Measurements from ENCODE around the gene TBC1D7. TPM values are rescaled to one million over a fixed set of nuclear protein-coding genes. Genes with fewer than 3 reads are reported as not detected.

The TBC1D7 gene
- 15.3 and 19.9 TPM in 2 replicates for total RNA-seq
- long read RNA-seq, transcript TBC1D7-204 (8 exons, 1,276 nt), result minor isoform, 6 of 53 reads
- long read RNA-seq, transcript TBC1D7-202 (8 exons, 1,116 nt), result major isoform, 11 of 53 reads
- long read RNA-seq, partial matches to known transcripts, result 0 of 53 reads
- long read RNA-seq, other reads (novel, unspliced or antisense), result 34 of 53 reads

GRCh38 chr6:13328076-13328874 is at the start of gene TBC1D7:
TSS of gene TBC1D7 (minus strand) at chr6:13328537. CDS start at chr6:13326898, 1,639 bp downstream.
- peak; percentile 24 for TF ChIP-seq CTCF (IDR thresholded peaks at IDR 0.05)
- Mint-ChIP-seq H3K27me3 (ENCODE audit: unreplicated experiment) (no peaks in the 10 kb centered on the region), H3K4me1 (ENCODE audit: unreplicated experiment) (peaks cover 20% of the 10 kb centered on the region), H3K27ac (ENCODE audit: unreplicated experiment) (peak within 1 kb of the TSS; percentile 93), H3K4me3 (ENCODE audit: unreplicated experiment) (peak within 1 kb of the TSS; percentile 87), H3K9me3 (ENCODE audit: unreplicated experiment) (no peaks in the 10 kb centered on the region), H3K36me3 (ENCODE audit: unreplicated experiment) (peaks cover 11% of the 10 kb centered on the region)
- peak; percentile 98 for DNase-seq (ENCODE audit: extremely low spot score, unreplicated experiment)

- H3K9me3 Mint-ChIP-seq (ENCODE audit: unreplicated experiment), result no peaks in the 10 kb centered on the region
- TF ChIP-seq CTCF (IDR thresholded peaks at IDR 0.05), result no peak
- no peaks in the 10 kb centered on the region for H3K4me1 Mint-ChIP-seq (ENCODE audit: unreplicated experiment)
- no peaks in the 10 kb centered on the region for H3K27me3 Mint-ChIP-seq (ENCODE audit: unreplicated experiment)
- DNase-seq (ENCODE audit: extremely low spot score, unreplicated experiment), result no peak
- H3K36me3 Mint-ChIP-seq (ENCODE audit: unreplicated experiment), result no peaks in the 10 kb centered on the region
- H3K27ac Mint-ChIP-seq (ENCODE audit: unreplicated experiment), result no peak overlapping the region
- no peak overlapping the region for H3K4me3 Mint-ChIP-seq (ENCODE audit: unreplicated experiment)
Measured at GRCh38 chr6:13377054-13377758, 48.9 kb upstream of the TBC1D7 start.

- no peak for TF ChIP-seq CTCF (IDR thresholded peaks at IDR 0.05)
- no peak for DNase-seq (ENCODE audit: extremely low spot score, unreplicated experiment)
- Mint-ChIP-seq H3K4me1 (ENCODE audit: unreplicated experiment) (no peaks in the 10 kb centered on the region), H3K27ac (ENCODE audit: unreplicated experiment) (no peak overlapping the region), H3K4me3 (ENCODE audit: unreplicated experiment) (no peak overlapping the region), H3K27me3 (ENCODE audit: unreplicated experiment) (no peaks in the 10 kb centered on the region), H3K9me3 (ENCODE audit: unreplicated experiment) (no peaks in the 10 kb centered on the region), H3K36me3 (ENCODE audit: unreplicated experiment) (no peaks in the 10 kb centered on the region)
Measured at GRCh38 chr6:13375360-13375878, 47.1 kb upstream of the TBC1D7 start.

GRCh38 chr6:13373919-13374318 is 45.6 kb upstream of the TBC1D7 start:
- H3K4me3 Mint-ChIP-seq (ENCODE audit: unreplicated experiment), result no peak overlapping the region
- H3K36me3 Mint-ChIP-seq (ENCODE audit: unreplicated experiment), result no peaks in the 10 kb centered on the region
- no peak overlapping the region for H3K27ac Mint-ChIP-seq (ENCODE audit: unreplicated experiment)
- TF ChIP-seq CTCF (IDR thresholded peaks at IDR 0.05), result no peak
- no peak for DNase-seq (ENCODE audit: extremely low spot score, unreplicated experiment)
- H3K27me3 Mint-ChIP-seq (ENCODE audit: unreplicated experiment), result no peaks in the 10 kb centered on the region
- no peaks in the 10 kb centered on the region for H3K4me1 Mint-ChIP-seq (ENCODE audit: unreplicated experiment)
- H3K9me3 Mint-ChIP-seq (ENCODE audit: unreplicated experiment), result no peaks in the 10 kb centered on the region

- Mint-ChIP-seq H3K27ac (ENCODE audit: unreplicated experiment) (no peak overlapping the region), H3K9me3 (ENCODE audit: unreplicated experiment) (no peaks in the 10 kb centered on the region), H3K4me3 (ENCODE audit: unreplicated experiment) (no peak overlapping the region), H3K4me1 (ENCODE audit: unreplicated experiment) (peaks cover 2% of the 10 kb centered on the region), H3K27me3 (ENCODE audit: unreplicated experiment) (no peaks in the 10 kb centered on the region), H3K36me3 (ENCODE audit: unreplicated experiment) (no peaks in the 10 kb centered on the region)
- DNase-seq (ENCODE audit: extremely low spot score, unreplicated experiment), result no peak
- no peak for TF ChIP-seq CTCF (IDR thresholded peaks at IDR 0.05)
Measured at GRCh38 chr6:13373488-13373886, 45.1 kb upstream of the TBC1D7 start.

Data from osteocyte (in vitro differentiated cells).